22Rv1 (cell line): ENCODE results near the gene EPHA6.

Source experiments
- H3K27ac ChIP-seq: fragments of 450-650 bp; 2 replicates; pipeline ENCODE4 v1.5.1; 2017
- CTCF ChIP-seq: fragments of 450-650 bp; IDR thresholded peaks from 2 replicates; pipeline ENCODE4 v1.5.1; 2017; ENCODE audit warnings: mild to moderate bottlenecking
- ZFX ChIP-seq: fragments of 450-650 bp; IDR thresholded peaks from 2 replicates; pipeline ENCODE4 v1.6.1; 2017; ENCODE audit warnings: antibody characterized with exemption, borderline replicate concordance

The EPHA6 gene

GRCh38 chr3:97384583-97384982, 570.2 kb downstream of the EPHA6 start:
- no peak overlapping the region for H3K27ac ChIP-seq
- no peak for TF ChIP-seq ZFX
- TF ChIP-seq CTCF: no peak

- no peak for TF ChIP-seq ZFX
- TF ChIP-seq CTCF: no peak
- no peak overlapping the region for H3K27ac ChIP-seq
Measured at GRCh38 chr3:97388774-97389173, 574.4 kb downstream of the EPHA6 start.

GRCh38 chr3:97389936-97390335, 575.5 kb downstream of the EPHA6 start:
- TF ChIP-seq CTCF (no peak), ZFX (no peak)
- no peak overlapping the region for H3K27ac ChIP-seq

GRCh38 chr3:97391167-97391566, 576.8 kb downstream of the EPHA6 start:
- no peak overlapping the region for H3K27ac ChIP-seq
- TF ChIP-seq CTCF: no peak
- no peak for TF ChIP-seq ZFX

- no peak for TF ChIP-seq CTCF
- TF ChIP-seq ZFX: no peak
- H3K27ac ChIP-seq: no peak overlapping the region
Measured at GRCh38 chr3:97409612-97410011, 595.2 kb downstream of the EPHA6 start.

GRCh38 chr3:97421565-97421964, 607.2 kb downstream of the EPHA6 start:
- no peak overlapping the region for H3K27ac ChIP-seq
- TF ChIP-seq CTCF (no peak), ZFX (no peak)

GRCh38 chr3:97425002-97425401, 610.6 kb downstream of the EPHA6 start:
- no peak overlapping the region for H3K27ac ChIP-seq
- TF ChIP-seq ZFX (no peak), CTCF (no peak)
